ENCODE measurements around the gene GNA14. TPM values are rescaled to one million over a fixed set of nuclear protein-coding genes. Genes with fewer than 3 reads are reported as not detected.

Gene GNA14
- total RNA-seq, 1 experiment from 2014 or later: 1.2 TPM

GRCh38 chr9:77463151-77463550 lies 185.0 kb downstream of the GNA14 start:
- ChIA-PET CTCF (no interaction called here), POLR2A (ENCODE audit: unreplicated experiment) (no interaction called here)
- no peak overlapping the region for H3K9ac ChIP-seq (ENCODE audit: low read length)
- no peaks in the 10 kb centered on the region for H3F3A ChIP-seq (ENCODE audit: low read length, unreplicated experiment)
- DNase-seq (no peak), ATAC-seq (no peak)
- no TSS peak for BruUV-seq (replicated peaks)
- no peaks in the 10 kb centered on the region for H3K36me3 ChIP-seq (ENCODE audit: low read depth, low read length)
- H3K4me3 ChIP-seq (ENCODE audit: low read length): no peak overlapping the region
- no peak overlapping the region for H3K4me2 ChIP-seq (ENCODE audit: low read length)
- no peaks in the 10 kb centered on the region for H3K9me2 ChIP-seq (replicated peaks; ENCODE audit: low read length)
- no peaks in the 10 kb centered on the region for H4K20me1 ChIP-seq (ENCODE audit: low read length)
- no peaks in the 10 kb centered on the region for H3K79me2 ChIP-seq (ENCODE audit: low read length)
- no peak overlapping the region for H3K27ac ChIP-seq (ENCODE audit: low read length)
- H3K27me3 ChIP-seq (ENCODE audit: low read length): no peaks in the 10 kb centered on the region
- no peak overlapping the region for H2AFZ ChIP-seq (ENCODE audit: low read length)
- TF ChIP-seq CTCF (conservative IDR thresholded peaks at IDR 0.05; ENCODE audit: low read depth, low read length) (no peak), EZH2phosphoT487 (IDR thresholded peaks at IDR 0.05; ENCODE audit: borderline replicate concordance, low read length) (no peak), EZH2 (IDR thresholded peaks at IDR 0.05; ENCODE audit: low read length, unreplicated experiment) (no peak)
- no peaks in the 10 kb centered on the region for H3K9me3 ChIP-seq (ENCODE audit: low read length)
- peaks cover 13% of the 10 kb centered on the region for H3K4me1 ChIP-seq (ENCODE audit: insufficient read depth, low read length)
- intact Hi-C loops (cut with micrococcal nuclease): no loop called here

DNA sequence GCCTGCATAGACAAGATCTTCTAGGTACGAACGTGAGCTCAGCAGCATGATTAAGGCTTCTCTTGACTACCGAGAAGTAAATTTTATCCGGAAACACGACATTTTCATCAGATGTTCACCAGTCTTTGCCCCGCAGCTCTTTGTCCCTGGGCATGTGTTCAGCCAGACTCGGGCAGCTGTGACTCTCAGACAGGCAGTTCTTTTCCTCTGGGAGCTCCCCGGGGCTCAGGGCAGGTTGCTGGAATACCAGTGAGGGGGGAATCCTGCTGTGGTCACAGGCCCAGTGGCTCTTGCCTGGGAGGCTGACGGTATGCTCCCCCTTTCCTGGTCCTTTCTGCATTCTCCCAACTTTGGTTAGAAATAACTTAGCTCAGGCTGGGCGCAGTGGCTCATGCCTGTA lies 186.1 kb downstream of the GNA14 start:
- CTCF ChIA-PET: no interaction called here
- no TSS peak for BruUV-seq (replicated peaks)
- POLR2A ChIA-PET (ENCODE audit: unreplicated experiment): no interaction called here

DNA sequence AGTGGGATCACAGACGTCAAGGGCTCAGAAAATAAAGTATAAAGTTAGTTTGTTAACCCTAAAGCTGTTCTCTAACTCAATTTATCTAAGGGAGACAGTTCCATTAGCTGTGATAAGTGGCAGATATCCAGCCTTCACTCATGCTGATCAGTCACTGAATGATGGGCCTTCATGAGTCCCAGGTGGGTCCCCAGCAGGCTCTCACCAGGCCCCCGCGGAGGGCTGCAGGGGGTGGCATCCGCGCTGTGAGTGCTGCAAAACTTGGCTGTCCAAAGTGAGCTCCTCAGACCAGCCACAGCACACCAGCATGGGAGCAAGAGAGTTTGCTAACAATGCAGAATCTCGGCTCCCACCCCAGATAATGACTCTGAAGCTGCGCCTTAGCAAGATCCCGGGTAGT lies 187.2 kb downstream of the GNA14 start:
- Histone ChIP-seq H4K20me1 (ENCODE audit: low read length) (no peaks in the 10 kb centered on the region), H2AFZ (ENCODE audit: low read length) (no peak overlapping the region), H3F3A (ENCODE audit: low read length, unreplicated experiment) (no peaks in the 10 kb centered on the region), H3K79me2 (ENCODE audit: low read length) (no peaks in the 10 kb centered on the region), H3K4me1 (ENCODE audit: insufficient read depth, low read length) (no peaks in the 10 kb centered on the region), H3K4me2 (ENCODE audit: low read length) (no peak overlapping the region), H3K36me3 (ENCODE audit: low read depth, low read length) (no peaks in the 10 kb centered on the region), H3K27me3 (ENCODE audit: low read length) (no peaks in the 10 kb centered on the region), H3K4me3 (ENCODE audit: low read length) (no peak overlapping the region), H3K27ac (ENCODE audit: low read length) (no peak overlapping the region), H3K9me3 (ENCODE audit: low read length) (no peaks in the 10 kb centered on the region), H3K9me2 (replicated peaks; ENCODE audit: low read length) (no peaks in the 10 kb centered on the region), H3K9ac (ENCODE audit: low read length) (no peak overlapping the region)
- no TSS peak for BruUV-seq (replicated peaks)
- intact Hi-C loops (cut with micrococcal nuclease): no loop called here
- TF ChIP-seq CTCF (conservative IDR thresholded peaks at IDR 0.05; ENCODE audit: low read depth, low read length) (no peak), EZH2 (IDR thresholded peaks at IDR 0.05; ENCODE audit: low read length, unreplicated experiment) (no peak), EZH2phosphoT487 (IDR thresholded peaks at IDR 0.05; ENCODE audit: borderline replicate concordance, low read length) (no peak)
- no peak for ATAC-seq
- ChIA-PET POLR2A (ENCODE audit: unreplicated experiment) (no interaction called here), CTCF (no interaction called here)
- no peak for DNase-seq

More for the DNA sequence above, 186.1 kb downstream of the GNA14 start:
- ATAC-seq (no peak), DNase-seq (no peak)
- Histone ChIP-seq H3K9me3 (ENCODE audit: low read length) (no peaks in the 10 kb centered on the region), H3K4me2 (ENCODE audit: low read length) (no peak overlapping the region), H3K9me2 (replicated peaks; ENCODE audit: low read length) (no peaks in the 10 kb centered on the region), H3K79me2 (ENCODE audit: low read length) (no peaks in the 10 kb centered on the region), H4K20me1 (ENCODE audit: low read length) (no peaks in the 10 kb centered on the region), H3K9ac (ENCODE audit: low read length) (no peak overlapping the region), H3K4me1 (ENCODE audit: insufficient read depth, low read length) (peaks cover 9% of the 10 kb centered on the region), H3K27ac (ENCODE audit: low read length) (no peak overlapping the region), H3F3A (ENCODE audit: low read length, unreplicated experiment) (no peaks in the 10 kb centered on the region), H3K4me3 (ENCODE audit: low read length) (no peak overlapping the region), H2AFZ (ENCODE audit: low read length) (no peak overlapping the region), H3K36me3 (ENCODE audit: low read depth, low read length) (no peaks in the 10 kb centered on the region), H3K27me3 (ENCODE audit: low read length) (no peaks in the 10 kb centered on the region)
- intact Hi-C loops (cut with micrococcal nuclease): no loop called here
- TF ChIP-seq EZH2phosphoT487 (IDR thresholded peaks at IDR 0.05; ENCODE audit: borderline replicate concordance, low read length) (no peak), CTCF (conservative IDR thresholded peaks at IDR 0.05; ENCODE audit: low read depth, low read length) (no peak), EZH2 (IDR thresholded peaks at IDR 0.05; ENCODE audit: low read length, unreplicated experiment) (no peak)

Measured in PC-3 (cell line).